K562 (cell line): ENCODE results near the gene GIGYF2. TPM values are rescaled to one million over a fixed set of nuclear protein-coding genes. Genes with fewer than 3 reads are reported as not detected.
A peak's percentile ranks its signal among the peaks of the same experiment; 100 is the strongest.

Experiments used
- ATAC-seq: fragments of 200-7000 bp; cut with Tn5 transposase; 3 replicates; pipeline ENCODE4 v1.9.1; 2020; ENCODE audit warnings: moderate library complexity
- BruUV-seq: library from RNA; stranded (reverse); fragments of 400-500 nt; replicated peaks from 2 replicates; lab custom pipeline; 2021; lab: Mats Ljungman, UMichigan
- CTCF ChIA-PET: fragments of 300-600 bp; formaldehyde crosslinking; extraction: SDS; loops from one replicate; lab custom pipeline; 2021; ENCODE audit warnings: low intra/inter-chr PET ratio; lab: Yijun Ruan, JAX
- POLR2A ChIA-PET: fragments of 300-600, 350-650 bp; sonication (Branson Sonifier 250); formaldehyde crosslinking; extraction: SDS; loops from one replicate; lab custom pipeline; 2021; ENCODE audit warnings: antibody characterized with exemption, inconsistent platforms; lab: Yijun Ruan, JAX
- DNase-seq, 4 experiments: peaks; one replicate each; pipeline versions ENCODE4 v3.0.0 to v3.0.0-alpha.2; 2011 to 2018; ENCODE audit warnings: low spot score in 3 of 4, mixed read lengths in 3 of 4; ENCODE audit errors: extremely low read depth in 1 of 4
- FAIRE-seq: peaks from 2 replicates; lab custom pipeline; 2011; peaks lifted over from hg19 to GRCh38; lab: Jason Lieb, UNC
- H2AFZ ChIP-seq: 2 replicates; pipeline ENCODE4 v1.6.0; 2011; ENCODE audit warnings: low read depth, low read length, control low read depth, inconsistent platforms
- H3K27ac ChIP-seq: fragments of 200-600 bp; 3 replicates; pipeline ENCODE4 v1.8.0; 2011; ENCODE audit warnings: low read depth, mild to moderate bottlenecking, control low read depth, inconsistent platforms, low read length, moderate library complexity, mixed read lengths; ENCODE audit errors: extremely low read depth
- H3K27me3 ChIP-seq, 2 experiments: fragments of 300-600 bp in 1 of 2; 2 replicates in 1 of 2; 3 replicates in 1 of 2; pipeline versions ENCODE4 v1.6.0 to v1.8.0; 2011; ENCODE audit warnings: inconsistent platforms in 2 of 2, low read length in 2 of 2, mild to moderate bottlenecking in 1 of 2, mixed read lengths in 1 of 2, moderate library complexity in 1 of 2; ENCODE audit not compliant: control insufficient read depth in 2 of 2, insufficient read depth in 2 of 2
- H3K36me3 ChIP-seq: fragments of 300-600 bp; 3 replicates; pipeline ENCODE4 v1.8.0; 2011; ENCODE audit warnings: mild to moderate bottlenecking, low read length, inconsistent platforms; ENCODE audit not compliant: control insufficient read depth, insufficient read depth
- H3K4me1 ChIP-seq, 2 experiments: fragments of 200-600 bp in 1 of 2; replicated peaks in 1 of 2; 2 replicates in 1 of 2; 3 replicates in 1 of 2; pipeline versions ENCODE4 v1.5.1 to v1.8.0; 2011; ENCODE audit warnings: inconsistent platforms in 2 of 2, low read length in 2 of 2, mild to moderate bottlenecking in 1 of 2, mixed read lengths in 1 of 2, moderate library complexity in 1 of 2; ENCODE audit not compliant: control insufficient read depth in 2 of 2, insufficient read depth in 2 of 2
- H3K4me2 ChIP-seq: 2 replicates; pipeline ENCODE4 v1.6.1; 2011; ENCODE audit warnings: low read length, control low read depth, inconsistent platforms, mixed read lengths; ENCODE audit not compliant: insufficient read depth
- H3K4me3 ChIP-seq: fragments of 200-600 bp; sonication (generic), shearing (Covaris generic); 2 replicates; pipeline ENCODE4 v1.5.1; 2016; ENCODE audit warnings: control low read depth, inconsistent platforms
- H3K79me2 ChIP-seq: fragments of 200-600 bp; 3 replicates; pipeline ENCODE4 v1.8.0; 2011; ENCODE audit warnings: low read length, inconsistent platforms; ENCODE audit not compliant: control insufficient read depth, insufficient read depth
- H3K9ac ChIP-seq, 2 experiments: 2 replicates each; pipeline versions ENCODE4 v1.6.0 to v1.6.1; 2011; ENCODE audit warnings: low read depth in 2 of 2, low read length in 2 of 2, control low read depth in 1 of 2, inconsistent platforms in 1 of 2, mild to moderate bottlenecking in 1 of 2, mixed read lengths in 1 of 2; ENCODE audit not compliant: insufficient read depth in 1 of 2
- H3K9me1 ChIP-seq: one replicate; pipeline ENCODE4 v1.6.0; 2011; ENCODE audit warnings: inconsistent platforms, mild to moderate bottlenecking, low read length, moderate library complexity; ENCODE audit not compliant: control insufficient read depth, insufficient read depth
- H3K9me3 ChIP-seq: replicated peaks from 2 replicates; pipeline ENCODE4 v1.5.1; 2011; ENCODE audit warnings: low read depth, low read length, inconsistent platforms; ENCODE audit not compliant: control insufficient read depth, insufficient read depth
- H4K20me1 ChIP-seq: replicated peaks from 2 replicates; pipeline ENCODE4 v1.6.1; 2011; ENCODE audit warnings: low read length, inconsistent platforms, mixed read lengths; ENCODE audit not compliant: control insufficient read depth, insufficient read depth
- CEBPG ChIP-seq, 3 experiments: fragments of 200-800 bp in 1 of 3; sonication (Bioruptor generic) in 1 of 3; sonication (generic) in 1 of 3; formaldehyde crosslinking in 1 of 3; IDR thresholded peaks in 2 of 3; conservative IDR thresholded peaks in 1 of 3; 2 replicates each; pipeline versions ENCODE4 v1.6.1 to v1.8.0; 2016 to 2022; ENCODE audit warnings: missing compliant biosample characterization in 2 of 3, missing genetic modification characterization in 2 of 3, mild to moderate bottlenecking in 1 of 3, missing genetic modification reagents in 1 of 3
- MTF1 ChIP-seq: fragments of 250-450 bp; sonication (Bioruptor Pico); IDR thresholded peaks from 2 replicates; pipeline ENCODE4 v1.9.0; 2021; ENCODE audit warnings: moderate library complexity, mild to moderate bottlenecking, inconsistent platforms, borderline replicate concordance
- PRPF4 ChIP-seq: fragments of 200-400 bp; formaldehyde crosslinking; IDR thresholded peaks from one replicate; pipeline ENCODE4 v1.6.1; 2017; ENCODE audit warnings: low read length, low read depth, mild to moderate bottlenecking; ENCODE audit not compliant: insufficient read depth, poor library complexity, severe bottlenecking
- SMARCE1 ChIP-seq: fragments of 450-650 bp; IDR thresholded peaks from 2 replicates; pipeline ENCODE4 v1.7.1; 2016; ENCODE audit warnings: mild to moderate bottlenecking
- ZNF766 ChIP-seq: fragments of 200-800 bp; sonication (Bioruptor generic); conservative IDR thresholded peaks from 2 replicates; pipeline ENCODE4 v1.6.1; 2016; ENCODE audit warnings: missing genetic modification characterization, missing compliant biosample characterization
- WGBS: fragments of 100-300 bp; shearing (Covaris generic); methylation state at CpG from one replicate; pipeline ENCODE4 v1.1.6; 2016; ENCODE audit warnings: low coverage, mixed read lengths; ENCODE audit not compliant: insufficient coverage; ENCODE audit errors: missing lambda C conversion rate; 5-methylcytosine and 5-hydroxymethylcytosine counted together
- in situ Hi-C: fragments of 300-500 bp; cut with MboI; formaldehyde crosslinking; loops from 4 replicates; pipeline ENCODE4 v1.15.0; 2018; ENCODE audit warnings: inconsistent platforms, mixed read lengths
- intact Hi-C: fragments of 100-400 bp; cut with micrococcal nuclease; formaldehyde crosslinking; loops from 2 replicates; pipeline ENCODE4 v1.14.2; 2022
- polyA plus RNA-seq, 8 experiments: library from polyadenylated mRNA; depleted of rRNA in 4 of 8; stranded (reverse) in 5 of 8; unstranded in 3 of 8; fragments of >200 nt; fragmentation: Nextera tagmentation in 2 of 8; fragmentation: Illumina TruSeq in 1 of 8; extraction: Ambion mirVana in 2 of 8; extraction: Trizol in 1 of 8; gene quantifications; 2 replicates each; pipeline versions ENCODE4 v1.2.1 to v1.2.3, GENCODE V29; 2011 to 2014; ENCODE audit warnings: inconsistent platforms in 1 of 8, missing spikeins in 1 of 8
- total RNA-seq, 7 experiments: library from RNA; depleted of rRNA in 6 of 7; stranded (reverse); fragments of >200 nt in 6 of 7; fragmentation: Illumina TruSeq in 2 of 7; extraction: Trizol in 2 of 7; gene quantifications; 2 replicates each; pipeline versions ENCODE4 v1.2.1 to v1.2.3, GENCODE V29; 2011 to 2021; ENCODE audit warnings: low replicate concordance in 1 of 7
- TF ChIP-seq, protein P1 (sequence below): fragments of 250-450 bp; sonication (Bioruptor Pico); IDR thresholded peaks from 2 replicates; pipeline ENCODE4 v1.4.0; 2020
- TF ChIP-seq, protein P2 (sequence below): fragments of 250-450 bp; sonication (Bioruptor Pico); IDR thresholded peaks from 2 replicates; pipeline ENCODE4 v1.5.0; 2021

The GIGYF2 gene
- total and polyA plus RNA-seq, 9 of the 15 experiments (the other 6 are each of a cell fraction or from before 2014, with no cell fraction given), result 12.7 to 52.7 (median 34.9) TPM

DNA sequence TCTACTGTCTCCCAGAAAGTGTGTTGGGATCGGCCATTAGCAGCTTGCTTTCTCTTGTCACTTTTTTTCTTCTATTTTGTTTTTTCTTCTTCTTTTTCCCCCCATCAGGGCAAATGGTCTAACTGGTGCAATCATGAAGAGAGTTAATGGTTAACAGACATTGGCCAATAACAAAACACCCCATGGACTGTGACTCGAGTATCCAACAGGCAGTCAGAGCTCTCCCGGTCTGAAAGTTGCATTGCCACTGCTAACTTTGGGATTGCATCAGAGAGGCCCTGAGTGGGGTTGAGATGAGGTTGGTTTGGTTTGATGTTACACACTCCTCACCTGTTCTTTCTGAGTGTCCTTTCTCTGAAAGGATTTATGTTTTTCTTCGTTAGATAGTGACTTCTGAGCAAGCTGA lies 160.0 kb downstream of the GIGYF2 start:
- ChIA-PET POLR2A (no interaction called here), CTCF (no interaction called here)
- TF ChIP-seq CEBPG (CRISPR knock-in tag; IDR thresholded peaks at IDR 0.05) (peak; percentile 19; the same call in 1 of the 2 replicates), CEBPG (tag; conservative IDR thresholded peaks at IDR 0.05 in 1 of 2, IDR thresholded peaks at IDR 0.05 in 1 of 2) (peak in 1 of 2 experiments; percentile 89; a peak in 2 of 4 replicates), ZNF766 (CRISPR knock-in tag) (0 out of 2 replicates have a peak, but pooled peaks have one; percentile 20), SMARCE1 (no peak)
- Histone ChIP-seq H3K9me3 (no peaks in the 10 kb centered on the region), H3K4me2 (no peak overlapping the region), H3K27ac (no peak overlapping the region), H3K9me1 (no peaks in the 10 kb centered on the region), H3K27me3 (no peaks in the 10 kb centered on the region), H3K9ac (no peak overlapping the region), H4K20me1 (no peaks in the 10 kb centered on the region), H3K4me1 (peaks cover 7 to 11% of the 10 kb centered on the region in 2 experiments), H3K4me3 (no peak overlapping the region), H2AFZ (no peak overlapping the region), H3K79me2 (no peaks in the 10 kb centered on the region), H3K36me3 (peaks cover 55% of the 10 kb centered on the region; the same call in 2 of the 3 replicates)
- DNase-seq (no peak), ATAC-seq (no peak), FAIRE-seq (no peak)
- 58% methylated on average over 4 of the region's 4 CpGs for WGBS
- in situ Hi-C loops (loop anchor here (10.0 kb wide), 1 partner anchor 408 kb away; no protein-coding TSS in a partner anchor), intact Hi-C loops (loop anchor here (10.0 kb wide), 1 partner anchor 168 kb away; no protein-coding TSS in a partner anchor)
- TSS peak; percentile 43 for BruUV-seq

DNA sequence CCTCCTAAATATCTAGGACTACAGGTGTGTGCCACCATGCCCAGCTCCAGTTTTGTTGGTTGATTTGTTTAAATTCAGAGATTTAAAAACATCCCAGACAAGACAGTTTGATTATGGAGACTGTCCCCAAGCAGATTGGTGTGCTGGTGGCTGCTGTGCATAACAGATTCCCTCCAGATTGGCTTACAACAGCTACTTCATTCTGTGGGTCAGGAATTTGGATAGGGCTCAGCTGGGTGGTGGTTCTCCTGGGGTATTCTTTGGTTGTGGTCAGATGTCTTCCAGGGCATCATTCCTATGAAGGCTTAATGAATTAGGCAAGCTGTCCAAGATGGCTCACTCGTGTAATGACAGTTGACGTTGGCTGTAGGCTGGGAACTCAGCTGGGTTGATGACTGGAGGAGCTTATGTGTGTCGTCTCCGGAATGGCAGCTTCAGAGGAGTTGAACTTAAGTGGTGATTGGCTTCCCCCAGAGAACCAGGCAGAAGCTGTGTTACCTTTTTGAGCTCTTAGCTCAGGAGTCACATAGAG lies 162.3 kb downstream of the GIGYF2 start:
- H3K4me3 ChIP-seq, result no peak overlapping the region
- no peaks in the 10 kb centered on the region for H3K9me3 ChIP-seq
- ATAC-seq (no peak), DNase-seq (no peak), FAIRE-seq (no peak)
- in situ Hi-C loops, result loop anchor here (10.0 kb wide), 1 partner anchor 405 kb away; no protein-coding TSS in a partner anchor
- no peak overlapping the region for H3K9ac ChIP-seq
- no peaks in the 10 kb centered on the region for H4K20me1 ChIP-seq
- WGBS, result 94% methylated on average over 4 of the region's 4 CpGs
- no TSS peak for BruUV-seq
- H3K9me1 ChIP-seq, result no peaks in the 10 kb centered on the region
- no peak overlapping the region for H2AFZ ChIP-seq
- H3K4me2 ChIP-seq, result no peak overlapping the region
- ChIA-PET CTCF (no interaction called here), POLR2A (interaction anchor here (0.5 kb wide), 1 partner anchor 430 kb away, joined by 3 read pairs; no protein-coding TSS in a partner anchor)
- H3K27me3 ChIP-seq, result no peaks in the 10 kb centered on the region
- no peaks in the 10 kb centered on the region for H3K4me1 ChIP-seq
- H3K79me2 ChIP-seq, result no peaks in the 10 kb centered on the region
- H3K36me3 ChIP-seq, result peaks cover 45% of the 10 kb centered on the region; the same call in 2 of the 3 replicates
- no peak overlapping the region for H3K27ac ChIP-seq
- intact Hi-C loops, result loop anchor here (10.0 kb wide), 1 partner anchor 165 kb away; no protein-coding TSS in a partner anchor
- TF ChIP-seq, protein P1, sequence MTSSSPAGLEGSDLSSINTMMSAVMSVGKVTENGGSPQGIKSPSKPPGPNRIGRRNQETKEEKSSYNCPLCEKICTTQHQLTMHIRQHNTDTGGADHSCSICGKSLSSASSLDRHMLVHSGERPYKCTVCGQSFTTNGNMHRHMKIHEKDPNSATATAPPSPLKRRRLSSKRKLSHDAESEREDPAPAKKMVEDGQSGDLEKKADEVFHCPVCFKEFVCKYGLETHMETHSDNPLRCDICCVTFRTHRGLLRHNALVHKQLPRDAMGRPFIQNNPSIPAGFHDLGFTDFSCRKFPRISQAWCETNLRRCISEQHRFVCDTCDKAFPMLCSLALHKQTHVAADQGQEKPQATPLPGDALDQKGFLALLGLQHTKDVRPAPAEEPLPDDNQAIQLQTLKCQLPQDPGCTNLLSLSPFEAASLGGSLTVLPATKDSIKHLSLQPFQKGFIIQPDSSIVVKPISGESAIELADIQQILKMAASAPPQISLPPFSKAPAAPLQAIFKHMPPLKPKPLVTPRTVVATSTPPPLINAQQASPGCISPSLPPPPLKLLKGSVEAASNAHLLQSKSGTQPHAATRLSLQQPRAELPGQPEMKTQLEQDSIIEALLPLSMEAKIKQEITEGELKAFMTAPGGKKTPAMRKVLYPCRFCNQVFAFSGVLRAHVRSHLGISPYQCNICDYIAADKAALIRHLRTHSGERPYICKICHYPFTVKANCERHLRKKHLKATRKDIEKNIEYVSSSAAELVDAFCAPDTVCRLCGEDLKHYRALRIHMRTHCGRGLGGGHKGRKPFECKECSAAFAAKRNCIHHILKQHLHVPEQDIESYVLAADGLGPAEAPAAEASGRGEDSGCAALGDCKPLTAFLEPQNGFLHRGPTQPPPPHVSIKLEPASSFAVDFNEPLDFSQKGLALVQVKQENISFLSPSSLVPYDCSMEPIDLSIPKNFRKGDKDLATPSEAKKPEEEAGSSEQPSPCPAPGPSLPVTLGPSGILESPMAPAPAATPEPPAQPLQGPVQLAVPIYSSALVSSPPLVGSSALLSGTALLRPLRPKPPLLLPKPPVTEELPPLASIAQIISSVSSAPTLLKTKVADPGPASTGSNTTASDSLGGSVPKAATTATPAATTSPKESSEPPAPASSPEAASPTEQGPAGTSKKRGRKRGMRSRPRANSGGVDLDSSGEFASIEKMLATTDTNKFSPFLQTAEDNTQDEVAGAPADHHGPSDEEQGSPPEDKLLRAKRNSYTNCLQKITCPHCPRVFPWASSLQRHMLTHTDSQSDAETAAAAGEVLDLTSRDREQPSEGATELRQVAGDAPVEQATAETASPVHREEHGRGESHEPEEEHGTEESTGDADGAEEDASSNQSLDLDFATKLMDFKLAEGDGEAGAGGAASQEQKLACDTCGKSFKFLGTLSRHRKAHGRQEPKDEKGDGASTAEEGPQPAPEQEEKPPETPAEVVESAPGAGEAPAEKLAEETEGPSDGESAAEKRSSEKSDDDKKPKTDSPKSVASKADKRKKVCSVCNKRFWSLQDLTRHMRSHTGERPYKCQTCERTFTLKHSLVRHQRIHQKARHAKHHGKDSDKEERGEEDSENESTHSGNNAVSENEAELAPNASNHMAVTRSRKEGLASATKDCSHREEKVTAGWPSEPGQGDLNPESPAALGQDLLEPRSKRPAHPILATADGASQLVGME, result no peak
- TF ChIP-seq PRPF4 (no peak), MTF1 (no peak)
- TF ChIP-seq, protein P2, sequence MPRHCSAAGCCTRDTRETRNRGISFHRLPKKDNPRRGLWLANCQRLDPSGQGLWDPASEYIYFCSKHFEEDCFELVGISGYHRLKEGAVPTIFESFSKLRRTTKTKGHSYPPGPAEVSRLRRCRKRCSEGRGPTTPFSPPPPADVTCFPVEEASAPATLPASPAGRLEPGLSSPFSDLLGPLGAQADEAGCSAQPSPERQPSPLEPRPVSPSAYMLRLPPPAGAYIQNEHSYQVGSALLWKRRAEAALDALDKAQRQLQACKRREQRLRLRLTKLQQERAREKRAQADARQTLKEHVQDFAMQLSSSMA, result no peak
